ENCODE data around the gene IGSF9B. TPM values are rescaled to one million over a fixed set of nuclear protein-coding genes. Genes with fewer than 3 reads are reported as not detected.

The IGSF9B gene
- total RNA-seq, 1 donor from 2014 or later = 3.0 TPM

- no peak for DNase-seq (ENCODE audit: low spot score)
Measured at GRCh38 chr11:133921026-133921425, 35.7 kb downstream of the IGSF9B start.

- no peak for DNase-seq (ENCODE audit: low spot score)
Measured at GRCh38 chr11:133920109-133920990, 36.4 kb downstream of the IGSF9B start.

- no peak for DNase-seq (ENCODE audit: low spot score)
Measured at GRCh38 chr11:133919330-133920108, 37.2 kb downstream of the IGSF9B start.

- no peak for DNase-seq (ENCODE audit: low spot score)
Measured at GRCh38 chr11:133918608-133919260, 38.0 kb downstream of the IGSF9B start.

GRCh38 chr11:133917921-133918607 is 38.7 kb downstream of the IGSF9B start:
- no peak for DNase-seq (ENCODE audit: low spot score)

GRCh38 chr11:133916784-133917440 is 39.9 kb downstream of the IGSF9B start:
- no peak for DNase-seq (ENCODE audit: low spot score)

GRCh38 chr11:133913761-133914160 is 43.0 kb downstream of the IGSF9B start:
- DNase-seq (ENCODE audit: low spot score) = no peak

- DNase-seq (ENCODE audit: low spot score) = no peak
Measured at GRCh38 chr11:133911171-133911570, 45.6 kb downstream of the IGSF9B start.

GRCh38 chr11:133910101-133910500 is 46.7 kb downstream of the IGSF9B start:
- no peak for DNase-seq (ENCODE audit: low spot score)

GRCh38 chr11:133908827-133909226 is 47.9 kb downstream of the IGSF9B start:
- no peak for DNase-seq (ENCODE audit: low spot score)

- DNase-seq (ENCODE audit: low spot score) = no peak
Measured at GRCh38 chr11:133907841-133908241, 48.9 kb downstream of the IGSF9B start.

- DNase-seq (ENCODE audit: low spot score) = no peak
Measured at GRCh38 chr11:133907216-133907615, 49.6 kb downstream of the IGSF9B start.

GRCh38 chr11:133906746-133907145 is 50.0 kb downstream of the IGSF9B start:
- no peak for DNase-seq (ENCODE audit: low spot score)

- peak; percentile 79 for DNase-seq (ENCODE audit: low spot score)
Measured at GRCh38 chr11:133906241-133906640, 50.5 kb downstream of the IGSF9B start.

- DNase-seq (ENCODE audit: low spot score) = peak; percentile 76
Measured at GRCh38 chr11:133905677-133906156, 51.1 kb downstream of the IGSF9B start.

GRCh38 chr11:133904818-133905515 is 51.8 kb downstream of the IGSF9B start:
- peak; percentile 14 for DNase-seq (ENCODE audit: low spot score)

GRCh38 chr11:133903875-133904817 is 52.6 kb downstream of the IGSF9B start:
- DNase-seq (ENCODE audit: low spot score) = peak; percentile 57

GRCh38 chr11:133903056-133903455 is 53.7 kb downstream of the IGSF9B start:
- peak; percentile 69 for DNase-seq (ENCODE audit: low spot score)

GRCh38 chr11:133902506-133902905 is 54.3 kb downstream of the IGSF9B start:
- DNase-seq (ENCODE audit: low spot score) = no peak

Measured in mesenteric fat pad (tissue), 1 donor.